ENCODE results near the gene SAPCD2. TPM values are rescaled to one million over a fixed set of nuclear protein-coding genes. Genes with fewer than 3 reads are reported as not detected.

The SAPCD2 gene
- total and polyA plus RNA-seq, 12 donors, result 0.07 to 1.7 (median 0.58) TPM

- Histone ChIP-seq H3K9me3 (replicated peaks in 1 of 3) (no peaks in the 10 kb centered on the region), H3K4me3 (no peak overlapping the region), H3K36me3 (replicated peaks in 1 of 2) (peaks cover 0 to 16% of the 10 kb centered on the region in 2 donors), H3K4me1 (replicated peaks in 1 of 2) (peaks cover 5 to 11% of the 10 kb centered on the region in 2 donors), H3K27ac (no peak overlapping the region), H3K27me3 (no peaks in the 10 kb centered on the region)
- intact Hi-C loops (cut with DNase I), result loop anchor here (5.0 kb wide), 1 partner anchor 111 kb away; the partner anchor contains the start of genes CYSRT1 (in 2 of the 2) and RNF224 (in 2 of the 2)
- DNase-seq, result no peak
- TF ChIP-seq CTCF (IDR thresholded peaks at IDR 0.05) (no peak), POLR2A (IDR thresholded peaks at IDR 0.05) (no peak)
- WGBS, 4 donors, result 71 to 100% (median 76%) methylated on average over 1 to 6 of the region's 6 CpGs
These were observed 45.7 kb upstream of the SAPCD2 start for GRCh38 chr9:137116027-137116507.

GRCh38 chr9:137115394-137116026 lies 45.2 kb upstream of the SAPCD2 start:
- Histone ChIP-seq H3K36me3 (replicated peaks in 1 of 2) (peaks cover 0 to 20% of the 10 kb centered on the region in 2 donors), H3K27me3 (no peaks in the 10 kb centered on the region), H3K4me3 (no peak overlapping the region), H3K9me3 (replicated peaks in 1 of 3) (no peaks in the 10 kb centered on the region), H3K27ac (no peak overlapping the region), H3K4me1 (replicated peaks in 1 of 2) (peaks cover 5 to 11% of the 10 kb centered on the region in 2 donors)
- 79 to 90% (median 81%) methylated on average over 3 to 21 of the region's 21 CpGs for WGBS, 4 donors
- TF ChIP-seq POLR2A (IDR thresholded peaks at IDR 0.05), result no peak
- TF ChIP-seq CTCF (IDR thresholded peaks at IDR 0.05), result no peak
- DNase-seq, result no peak
- intact Hi-C loops (cut with DNase I), result loop anchor here (5.0 kb wide), 1 partner anchor 112 kb away; the partner anchor contains the start of genes CYSRT1 (in 2 of the 2) and RNF224 (in 2 of the 2)

- H3K36me3 ChIP-seq (replicated peaks in 1 of 2), result peaks cover 0 to 27% of the 10 kb centered on the region in 2 donors
- intact Hi-C loops (cut with DNase I), result loop anchor here (5.0 kb wide), 1 partner anchor 112 kb away; the partner anchor contains the start of genes CYSRT1 (in 2 of the 2) and RNF224 (in 2 of the 2)
- peak; percentile 59 to 80 (median 75) for DNase-seq
- H3K4me1 ChIP-seq (replicated peaks in 1 of 2), result peaks cover 5 to 11% of the 10 kb centered on the region in 2 donors
- 0 to 12% (median 4%) methylated on average over 6 to 70 of the region's 70 CpGs for WGBS, 4 donors
- peak in 1 of 2 donors; percentile 58 for TF ChIP-seq POLR2A (IDR thresholded peaks at IDR 0.05)
- TF ChIP-seq CTCF (IDR thresholded peaks at IDR 0.05), result peak in 1 of 6 experiments; percentile 3
- peak within 1 kb of the TSS in 3 of 4 donors; percentile 56 to 91 (median 61) for H3K4me3 ChIP-seq
- H3K27ac ChIP-seq, result peak within 1 kb of the TSS in 2 of 5 donors; percentile 22 to 35
- no peaks in the 10 kb centered on the region for H3K9me3 ChIP-seq (replicated peaks in 1 of 3)
- no peaks in the 10 kb centered on the region for H3K27me3 ChIP-seq
These were observed 44.4 kb upstream of the SAPCD2 start, which contains the start of gene DPP7 for GRCh38 chr9:137114613-137115393. DPP7 (minus strand) TSS chr9:137114733; CDS start chr9:137114713, 20 bp downstream.

- intact Hi-C loops (cut with DNase I), result no loop called here
- TF ChIP-seq CTCF (IDR thresholded peaks at IDR 0.05), result no peak
- no peak for TF ChIP-seq POLR2A (IDR thresholded peaks at IDR 0.05)
- H3K4me3 ChIP-seq, result peak overlapping the region in 3 of 4 donors; percentile 48 to 91 (median 61)
- peak overlapping the region in 2 of 5 donors; percentile 22 to 35 for H3K27ac ChIP-seq
- peaks cover 0 to 33% of the 10 kb centered on the region in 2 donors for H3K36me3 ChIP-seq (replicated peaks in 1 of 2)
- peaks cover 5 to 11% of the 10 kb centered on the region in 2 donors for H3K4me1 ChIP-seq (replicated peaks in 1 of 2)
- H3K9me3 ChIP-seq (replicated peaks in 1 of 3), result no peaks in the 10 kb centered on the region
- 0 to 1% methylated on average over 42 to 43 of the region's 45 CpGs; no CpG with 5 or more reads in 2 of the 4 donors for WGBS, 4 donors
- DNase-seq, result peak in 1 of 7 donors; percentile 22
- no peaks in the 10 kb centered on the region for H3K27me3 ChIP-seq
These were observed 43.9 kb upstream of the SAPCD2 start for GRCh38 chr9:137114220-137114612.
